ENCODE results near the gene CHP1.

GRCh38 chr15:41289953-41290352 lies 58.9 kb downstream of the CHP1 start:
- TF ChIP-seq CTCF (conservative IDR thresholded peaks at IDR 0.05 in 1 of 2, IDR thresholded peaks at IDR 0.05 in 1 of 2; ENCODE audit: extremely low read depth in 1 of 2, insufficient read depth in 1 of 2, low read depth in 1 of 2, low read length in 2 of 2): no peak
- no peak for TF ChIP-seq EZH2 (IDR thresholded peaks at IDR 0.05; ENCODE audit: borderline replicate concordance, low read length)
